Activated T-cell treated with anti-CD3 and anti-CD28 coated beads, Interleukin-2, amount 50 U/mL, for 72 hours (primary cell): ENCODE data around the gene KRT1. TPM values are rescaled to one million over a fixed set of nuclear protein-coding genes. Genes with fewer than 3 reads are reported as not detected.

Experiments used
- ATAC-seq, 2 donors: fragments of 150-1000 bp; cut with Tn5 transposase; replicated peaks in 1 of 2; 2 replicates each; pipeline ENCODE4 v1.10.0; 2021; ENCODE audit warnings: moderate library complexity in 2 of 2, mild to moderate bottlenecking in 1 of 2
- DNase-seq, 2 donors: peaks; one replicate each; pipeline ENCODE4 v3.0.0; 2021 to 2022; ENCODE audit warnings: mixed read lengths in 1 of 2
- H3K27ac Mint-ChIP-seq: one replicate; pipeline ENCODE4 v1.8.0; 2022; ENCODE audit warnings: mild to moderate bottlenecking, moderate library complexity, mixed read lengths
- H3K27me3 Mint-ChIP-seq: one replicate; pipeline ENCODE4 v1.8.0; 2022; ENCODE audit warnings: low read depth, mixed read lengths
- H3K36me3 Mint-ChIP-seq, 2 donors: one replicate each; pipeline ENCODE4 v1.8.0; 2022; ENCODE audit warnings: mixed read lengths in 2 of 2, mild to moderate bottlenecking in 1 of 2; ENCODE audit not compliant: insufficient read depth in 2 of 2
- H3K4me1 Mint-ChIP-seq: one replicate; pipeline ENCODE4 v1.8.0; 2022; ENCODE audit warnings: low read depth, mixed read lengths
- H3K4me3 Mint-ChIP-seq, 2 donors: one replicate each; pipeline ENCODE4 v1.8.0; 2022; ENCODE audit warnings: mild to moderate bottlenecking in 2 of 2, mixed read lengths in 2 of 2, moderate library complexity in 2 of 2
- H3K9me3 Mint-ChIP-seq, 2 donors: one replicate each; pipeline ENCODE4 v1.8.0; 2022; ENCODE audit warnings: mixed read lengths in 2 of 2
- total RNA-seq, 2 donors: library from RNA; stranded (reverse); gene quantifications; one replicate each; pipeline ENCODE4 v1.2.3, GENCODE V29; 2022

The KRT1 gene
- not detected for total RNA-seq

- H3K4me1 Mint-ChIP-seq = peaks cover 15% of the 10 kb centered on the region
- H3K9me3 Mint-ChIP-seq = no peaks in the 10 kb centered on the region
- DNase-seq (no peak), ATAC-seq (no peak)
- H3K27ac Mint-ChIP-seq = no peak within 1 kb of the TSS
- no peaks in the 10 kb centered on the region for H3K27me3 Mint-ChIP-seq
- no peaks in the 10 kb centered on the region for H3K36me3 Mint-ChIP-seq
- H3K4me3 Mint-ChIP-seq = no peak within 1 kb of the TSS
Measured at GRCh38 chr12:52680363-52680762, at the start of gene KRT1. Gene KRT1 (minus strand): TSS chr12:52680407. CDS start chr12:52680348, 59 bp downstream.

DNA sequence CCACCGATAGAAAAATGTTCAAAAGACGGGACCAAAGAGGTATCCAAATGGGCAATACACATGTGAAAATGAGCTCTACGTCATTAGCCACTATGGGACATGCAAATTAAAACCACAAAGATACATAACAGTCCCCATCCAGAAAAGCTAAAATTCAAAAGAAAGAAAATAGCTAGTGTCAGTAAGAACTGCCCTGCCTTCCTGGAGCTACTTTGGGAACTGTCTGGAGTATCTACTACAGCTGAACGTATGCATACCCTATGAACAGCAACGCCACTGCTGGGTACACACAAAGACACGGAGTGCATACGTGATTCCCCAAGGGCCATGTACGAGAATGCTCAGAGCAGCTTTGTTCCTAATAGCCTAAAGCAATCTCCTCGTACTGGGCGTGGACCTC, 48.9 kb upstream of the KRT1 start:
- ATAC-seq (no peak), DNase-seq (no peak)
- H3K36me3 Mint-ChIP-seq = no peaks in the 10 kb centered on the region
- H3K27ac Mint-ChIP-seq = no peak overlapping the region
- no peaks in the 10 kb centered on the region for H3K27me3 Mint-ChIP-seq
- H3K4me1 Mint-ChIP-seq = no peaks in the 10 kb centered on the region
- no peak overlapping the region for H3K4me3 Mint-ChIP-seq
- no peaks in the 10 kb centered on the region for H3K9me3 Mint-ChIP-seq

DNA sequence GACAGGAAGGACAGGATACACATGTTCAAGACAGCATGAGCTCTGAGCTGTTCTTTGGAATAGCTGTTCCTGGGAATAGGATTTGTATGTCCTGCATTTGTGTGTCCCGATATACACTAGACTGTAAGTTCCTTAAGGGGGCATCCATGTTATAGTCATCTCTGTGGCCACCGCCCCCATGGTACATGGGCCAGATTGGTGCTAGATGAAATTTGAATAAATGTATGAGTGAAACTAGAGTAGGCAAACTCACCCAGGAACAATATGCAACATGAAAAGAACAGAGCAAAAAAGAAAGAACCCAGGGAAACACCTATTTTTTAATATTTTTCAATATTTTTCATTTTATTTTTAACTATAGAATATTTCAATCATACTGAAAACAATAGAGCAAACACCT, 48.2 kb upstream of the KRT1 start:
- Mint-ChIP-seq H3K9me3 (no peaks in the 10 kb centered on the region), H3K27ac (no peak overlapping the region), H3K27me3 (no peaks in the 10 kb centered on the region), H3K4me3 (no peak overlapping the region), H3K36me3 (no peaks in the 10 kb centered on the region), H3K4me1 (no peaks in the 10 kb centered on the region)
- DNase-seq (no peak), ATAC-seq (no peak)

DNA sequence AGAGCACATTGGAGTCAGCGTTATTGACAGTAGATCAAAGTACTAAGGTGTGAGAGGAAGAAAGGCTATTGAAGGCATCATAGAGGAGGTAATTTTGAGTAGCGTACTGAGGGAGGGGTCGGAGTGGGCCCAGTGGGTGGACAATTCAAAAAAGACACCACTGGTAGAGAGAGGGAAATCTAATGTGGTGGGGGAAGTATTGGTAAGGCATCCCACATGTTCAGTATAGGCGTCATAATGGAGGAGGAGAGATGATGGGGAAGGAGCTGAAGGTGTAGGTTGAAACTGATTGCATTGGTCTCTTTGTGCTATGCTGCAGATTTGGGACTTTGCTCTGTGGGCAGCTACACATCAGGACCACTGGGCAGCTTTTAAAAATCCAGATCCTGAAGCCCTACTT, 46.8 kb upstream of the KRT1 start:
- Mint-ChIP-seq H3K27me3 (no peaks in the 10 kb centered on the region), H3K27ac (no peak overlapping the region), H3K9me3 (no peaks in the 10 kb centered on the region), H3K4me3 (no peak overlapping the region), H3K4me1 (no peaks in the 10 kb centered on the region), H3K36me3 (no peaks in the 10 kb centered on the region)
- DNase-seq (no peak), ATAC-seq (no peak)

- Mint-ChIP-seq H3K9me3 (no peaks in the 10 kb centered on the region), H3K27ac (no peak overlapping the region), H3K36me3 (no peaks in the 10 kb centered on the region), H3K4me1 (no peaks in the 10 kb centered on the region), H3K27me3 (no peaks in the 10 kb centered on the region), H3K4me3 (no peak overlapping the region)
- ATAC-seq (no peak), DNase-seq (no peak)
Measured at GRCh38 chr12:52726451-52726850, 46.2 kb upstream of the KRT1 start.

- Mint-ChIP-seq H3K27me3 (no peaks in the 10 kb centered on the region), H3K9me3 (no peaks in the 10 kb centered on the region), H3K4me1 (no peaks in the 10 kb centered on the region), H3K27ac (no peak overlapping the region), H3K4me3 (no peak overlapping the region), H3K36me3 (no peaks in the 10 kb centered on the region)
- no peak for ATAC-seq
- no peak for DNase-seq
Measured at GRCh38 chr12:52724384-52724783, 44.2 kb upstream of the KRT1 start.

DNA sequence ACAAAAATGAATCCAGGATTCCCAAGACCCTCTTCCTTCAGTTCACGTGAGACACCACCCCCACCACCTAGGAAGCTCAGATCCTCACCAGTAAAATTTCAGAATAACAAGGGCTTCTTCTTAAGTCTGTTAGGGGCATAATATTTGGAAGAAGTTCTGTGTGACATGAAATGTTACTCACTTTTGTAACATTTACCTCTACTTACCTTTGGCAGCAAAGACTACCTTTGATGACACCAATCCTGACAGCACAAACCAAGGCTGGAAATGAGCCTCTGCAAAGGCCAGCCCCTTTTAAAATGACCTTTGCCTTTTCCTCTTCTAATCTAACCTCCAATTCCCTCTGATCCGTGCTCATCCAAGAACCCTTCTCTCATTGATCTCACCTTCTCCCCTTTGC, 42.5 kb upstream of the KRT1 start:
- Mint-ChIP-seq H3K27me3 (no peaks in the 10 kb centered on the region), H3K9me3 (no peaks in the 10 kb centered on the region), H3K4me1 (no peaks in the 10 kb centered on the region), H3K4me3 (no peak overlapping the region), H3K36me3 (no peaks in the 10 kb centered on the region), H3K27ac (no peak overlapping the region)
- no peak for ATAC-seq
- DNase-seq = no peak

- Mint-ChIP-seq H3K4me1 (no peaks in the 10 kb centered on the region), H3K27ac (no peak overlapping the region), H3K4me3 (no peak overlapping the region), H3K36me3 (no peaks in the 10 kb centered on the region), H3K9me3 (no peaks in the 10 kb centered on the region), H3K27me3 (no peaks in the 10 kb centered on the region)
- DNase-seq (no peak), ATAC-seq (no peak)
Measured at GRCh38 chr12:52721838-52722470, 41.7 kb upstream of the KRT1 start.

DNA sequence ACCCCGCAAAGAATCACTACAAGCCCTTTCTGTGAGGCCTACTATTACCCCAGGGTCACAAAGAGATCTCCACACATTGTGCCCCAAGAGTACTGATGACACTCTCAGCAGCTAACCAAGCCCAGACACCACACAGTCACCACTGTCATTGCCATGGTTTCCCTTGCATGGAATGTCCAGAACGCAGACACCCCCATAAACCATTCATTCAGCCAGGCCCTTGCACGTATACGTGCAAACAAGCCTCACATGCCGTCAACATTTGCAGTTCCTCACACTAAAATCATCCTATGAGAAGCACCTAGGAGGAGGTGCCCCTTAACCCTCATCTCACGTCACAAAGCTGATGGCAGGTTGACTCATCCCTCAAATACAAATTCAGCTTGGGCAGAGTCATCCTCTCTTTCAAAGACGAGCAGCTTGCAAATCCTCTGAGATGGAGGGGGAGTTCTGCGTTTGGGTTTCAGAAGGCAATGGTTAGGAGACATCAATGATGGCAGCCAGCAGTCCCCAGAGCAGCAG, 40.2 kb upstream of the KRT1 start:
- DNase-seq (no peak), ATAC-seq (no peak)
- peaks cover 11% of the 10 kb centered on the region for H3K27me3 Mint-ChIP-seq
- H3K27ac Mint-ChIP-seq = no peak overlapping the region
- H3K4me3 Mint-ChIP-seq = no peak overlapping the region
- H3K4me1 Mint-ChIP-seq = no peaks in the 10 kb centered on the region
- H3K36me3 Mint-ChIP-seq = no peaks in the 10 kb centered on the region
- H3K9me3 Mint-ChIP-seq = no peaks in the 10 kb centered on the region

DNA sequence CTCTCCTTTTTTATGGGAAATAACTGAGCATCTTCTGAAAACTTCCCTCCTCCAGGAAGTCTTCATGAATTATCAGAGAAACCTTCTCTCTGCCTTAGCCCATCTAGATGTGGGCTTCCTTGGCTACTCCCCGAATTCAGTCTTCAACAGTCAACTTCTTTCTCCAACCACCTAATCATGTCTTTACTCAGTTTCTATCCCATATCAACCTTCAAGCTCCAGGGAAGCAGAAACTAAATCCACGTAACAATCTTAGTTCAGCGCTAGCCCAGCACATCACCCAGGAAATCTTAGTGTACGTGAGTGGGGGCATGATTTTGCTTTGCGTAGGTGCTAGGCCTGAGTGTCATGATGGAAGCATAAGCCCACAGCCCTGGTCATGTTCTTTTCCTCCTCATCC, 35.9 kb upstream of the KRT1 start:
- peaks cover 4% of the 10 kb centered on the region for H3K4me1 Mint-ChIP-seq
- H3K9me3 Mint-ChIP-seq = no peaks in the 10 kb centered on the region
- no peak overlapping the region for H3K27ac Mint-ChIP-seq
- peaks cover 31% of the 10 kb centered on the region for H3K27me3 Mint-ChIP-seq
- no peaks in the 10 kb centered on the region for H3K36me3 Mint-ChIP-seq
- ATAC-seq (no peak), DNase-seq (no peak)
- H3K4me3 Mint-ChIP-seq = no peak overlapping the region

GRCh38 chr12:52715416-52715815, 35.2 kb upstream of the KRT1 start:
- no peaks in the 10 kb centered on the region for H3K9me3 Mint-ChIP-seq
- no peak for ATAC-seq
- DNase-seq = no peak
- peaks cover 4% of the 10 kb centered on the region for H3K4me1 Mint-ChIP-seq
- H3K4me3 Mint-ChIP-seq = no peak overlapping the region
- H3K27ac Mint-ChIP-seq = no peak overlapping the region
- H3K27me3 Mint-ChIP-seq = peaks cover 31% of the 10 kb centered on the region
- no peaks in the 10 kb centered on the region for H3K36me3 Mint-ChIP-seq

DNA sequence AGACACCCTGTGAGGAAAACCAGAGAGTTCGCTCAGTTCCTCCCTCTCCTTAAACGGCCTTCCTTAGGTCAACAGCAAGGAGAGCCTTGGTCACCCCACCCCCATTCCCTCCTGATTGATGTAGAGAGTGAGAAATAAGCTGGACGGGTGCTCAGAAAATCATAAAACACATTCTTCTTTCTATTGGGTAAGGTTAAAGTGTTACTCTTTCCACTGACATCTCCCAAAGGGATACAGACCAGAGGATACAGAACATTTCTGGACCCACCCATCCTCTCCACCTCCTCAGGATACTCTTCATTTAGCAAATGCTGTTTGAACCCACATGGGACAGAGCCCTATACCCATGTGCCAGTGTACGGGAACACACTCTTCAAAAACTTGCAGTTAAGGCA, 34.7 kb upstream of the KRT1 start:
- Mint-ChIP-seq H3K27me3 (peaks cover 31% of the 10 kb centered on the region), H3K9me3 (no peaks in the 10 kb centered on the region), H3K36me3 (no peaks in the 10 kb centered on the region), H3K4me3 (peak overlapping the region; percentile 43 to 55), H3K4me1 (peaks cover 4% of the 10 kb centered on the region), H3K27ac (no peak overlapping the region)
- no peak for DNase-seq
- no peak for ATAC-seq

DNA sequence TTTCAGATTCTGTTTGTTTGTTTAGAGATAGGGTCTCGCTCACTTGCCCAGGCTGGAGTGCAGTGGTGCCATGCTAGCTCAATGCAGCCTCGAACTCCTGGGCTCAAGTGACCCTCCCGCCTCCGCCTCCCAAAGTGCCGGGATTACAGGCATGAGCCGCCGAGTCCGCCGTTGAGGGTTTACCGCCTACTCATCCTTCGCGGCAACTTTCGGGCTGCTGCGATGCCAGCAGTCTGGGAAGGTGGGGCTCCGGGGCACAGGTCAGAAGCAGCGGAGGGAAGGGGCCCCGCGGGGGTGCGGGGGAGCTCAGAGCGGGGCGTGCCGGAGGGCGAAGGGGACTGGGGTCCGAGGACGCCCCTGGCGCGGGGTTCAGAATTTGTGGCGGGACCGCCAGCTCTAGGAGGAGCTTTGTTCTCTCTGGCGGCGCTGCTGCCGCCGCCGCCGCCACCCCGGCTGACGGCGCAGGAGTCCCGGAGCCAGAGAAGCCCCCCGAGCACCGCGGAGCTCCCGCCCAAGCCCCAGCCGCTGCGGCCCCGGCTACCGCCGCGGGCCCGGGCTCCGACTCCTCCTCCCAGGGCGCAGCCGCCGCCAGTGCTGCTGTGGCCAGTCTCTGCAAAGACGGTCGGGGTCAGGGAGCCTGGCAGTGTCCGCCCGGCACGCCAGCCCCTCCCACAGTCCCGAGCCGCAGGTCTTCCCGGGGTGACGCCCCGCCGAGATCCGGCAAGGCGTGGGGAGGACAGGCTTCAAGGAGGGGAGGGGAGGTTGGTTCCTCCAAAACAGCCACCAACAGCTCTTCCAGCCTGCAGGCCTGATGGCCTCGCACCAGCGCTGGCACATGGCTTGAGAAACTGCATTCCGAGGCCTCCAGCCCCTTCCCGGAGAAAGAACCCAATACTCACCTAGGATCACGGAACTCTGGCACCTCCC, 34.0 kb upstream of the KRT1 start:
- H3K9me3 Mint-ChIP-seq = no peaks in the 10 kb centered on the region
- DNase-seq (peak; percentile 14 to 33), ATAC-seq (peak; percentile 45 to 65)
- no peaks in the 10 kb centered on the region for H3K36me3 Mint-ChIP-seq
- no peak overlapping the region for H3K27ac Mint-ChIP-seq
- H3K4me1 Mint-ChIP-seq = peaks cover 4% of the 10 kb centered on the region
- peak overlapping the region; percentile 73 to 79 for H3K4me3 Mint-ChIP-seq
- H3K27me3 Mint-ChIP-seq = peaks cover 31% of the 10 kb centered on the region
